Panc1 (cell line): ENCODE data around the gene SCNN1B.

Source experiments
- CTCF ChIP-seq: fragments of 450-650 bp; IDR thresholded peaks from 2 replicates; pipeline ENCODE4 v1.5.1; 2017; ENCODE audit warnings: mild to moderate bottlenecking
- POLR2AphosphoS5 ChIP-seq: IDR thresholded peaks from 2 replicates; pipeline ENCODE4 v1.6.1; 2012; ENCODE audit warnings: mild to moderate bottlenecking, low read depth, low read length, moderate library complexity
- REST ChIP-seq, 2 experiments: IDR thresholded peaks; 2 replicates each; pipeline ENCODE4 v1.6.1; 2011 to 2012; ENCODE audit warnings: low read depth in 2 of 2, control low read depth in 1 of 2, low read length in 1 of 2, mild to moderate bottlenecking in 1 of 2, moderate library complexity in 1 of 2; ENCODE audit not compliant: insufficient read depth in 1 of 2

DNA sequence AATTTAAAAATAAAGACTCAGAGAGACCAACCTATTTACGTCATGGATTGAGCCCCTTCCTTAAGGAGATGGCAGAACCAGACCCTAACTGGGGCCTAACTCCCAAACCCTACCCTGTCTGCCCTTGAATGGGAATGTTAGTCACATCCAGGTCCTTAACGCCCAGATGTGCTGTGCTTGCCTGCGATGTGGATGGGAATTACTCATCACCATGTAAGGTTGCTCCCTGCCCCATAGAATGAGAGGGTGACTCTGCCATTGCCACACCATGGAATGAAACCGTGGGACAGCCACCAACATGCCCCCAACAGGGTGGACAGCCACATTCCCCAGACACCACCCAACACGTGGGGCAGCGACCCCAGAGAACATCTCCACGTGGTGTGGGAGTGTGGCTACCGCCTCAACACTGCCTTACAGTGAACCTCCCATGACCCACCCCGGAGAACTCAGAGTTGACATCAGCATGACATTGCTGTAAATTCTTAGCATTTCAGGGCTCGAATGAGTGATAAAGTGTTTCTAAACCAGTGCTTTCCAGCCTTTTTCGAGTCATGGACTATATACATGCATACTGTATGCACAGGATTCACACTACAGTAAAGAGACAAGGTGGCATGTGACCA is 31.8 kb downstream of the SCNN1B start:
- TF ChIP-seq CTCF, result no peak
- TF ChIP-seq POLR2AphosphoS5, result no peak
- no peak for TF ChIP-seq REST (IDR thresholded peaks at IDR 0.05; ENCODE audit: insufficient read depth in 1 of 2, low read depth in 2 of 2, low read length in 1 of 2)
